C4-2B (cell line): ENCODE measurements around the gene HOXB13.

Experiments
- H3K27ac ChIP-seq: fragments of 450-650 bp; 2 replicates; pipeline ENCODE4 v1.5.1; 2017
- ZFX ChIP-seq: fragments of 450-650 bp; IDR thresholded peaks from 2 replicates; pipeline ENCODE4 v1.6.1; 2017
- TF ChIP-seq, protein P1 (sequence below): fragments of 450-650 bp; conservative IDR thresholded peaks from 2 replicates; pipeline ENCODE4 v1.5.1; 2017; ENCODE audit warnings: mild to moderate bottlenecking

Gene HOXB13

DNA sequence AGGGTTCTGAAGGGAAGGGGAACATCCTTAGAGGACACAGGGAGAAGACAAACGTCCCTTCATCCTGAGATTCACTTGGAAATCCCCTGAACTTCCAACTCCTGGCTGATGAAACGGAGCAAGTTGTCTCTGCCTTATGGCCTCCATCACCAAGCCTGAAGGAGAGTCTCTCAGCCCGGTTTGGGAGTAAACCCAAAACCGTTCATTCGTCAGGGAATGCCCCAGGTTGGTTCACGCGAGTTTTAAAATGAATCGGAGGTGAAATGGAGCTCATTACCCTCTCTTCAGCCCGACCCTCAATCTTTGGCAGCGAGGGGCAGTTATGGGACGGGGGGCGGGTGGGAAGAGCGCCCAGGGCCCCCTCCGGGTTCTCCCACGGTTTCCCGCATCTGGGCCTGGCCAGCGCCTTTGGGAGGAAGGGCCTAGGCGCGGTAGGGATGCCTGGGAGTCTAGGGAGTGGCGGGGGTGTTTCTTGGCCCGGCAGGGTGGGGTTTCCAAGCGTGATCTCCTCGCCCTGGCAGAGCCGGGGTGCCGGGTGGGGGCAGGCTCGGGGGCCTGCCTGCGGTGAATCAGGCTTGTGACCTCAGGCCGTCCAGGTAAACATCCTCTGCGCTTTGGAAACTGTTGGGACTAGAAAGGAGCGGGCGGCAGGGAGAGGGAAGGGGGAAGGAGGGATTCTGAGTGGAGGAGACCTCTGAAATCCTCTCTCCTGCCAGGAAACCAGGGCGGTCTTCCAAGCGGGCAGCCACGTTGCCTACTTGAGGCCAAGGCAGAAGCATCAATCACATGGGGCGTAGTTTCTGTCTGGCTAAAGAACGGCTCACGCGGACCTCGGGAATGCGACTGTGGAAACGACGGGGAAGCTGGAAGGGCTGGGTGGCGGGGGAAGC is 24.1 kb upstream of the HOXB13 start:
- H3K27ac ChIP-seq: peak overlapping the region; percentile 91
- no peak for TF ChIP-seq ZFX
- TF ChIP-seq, protein P1, sequence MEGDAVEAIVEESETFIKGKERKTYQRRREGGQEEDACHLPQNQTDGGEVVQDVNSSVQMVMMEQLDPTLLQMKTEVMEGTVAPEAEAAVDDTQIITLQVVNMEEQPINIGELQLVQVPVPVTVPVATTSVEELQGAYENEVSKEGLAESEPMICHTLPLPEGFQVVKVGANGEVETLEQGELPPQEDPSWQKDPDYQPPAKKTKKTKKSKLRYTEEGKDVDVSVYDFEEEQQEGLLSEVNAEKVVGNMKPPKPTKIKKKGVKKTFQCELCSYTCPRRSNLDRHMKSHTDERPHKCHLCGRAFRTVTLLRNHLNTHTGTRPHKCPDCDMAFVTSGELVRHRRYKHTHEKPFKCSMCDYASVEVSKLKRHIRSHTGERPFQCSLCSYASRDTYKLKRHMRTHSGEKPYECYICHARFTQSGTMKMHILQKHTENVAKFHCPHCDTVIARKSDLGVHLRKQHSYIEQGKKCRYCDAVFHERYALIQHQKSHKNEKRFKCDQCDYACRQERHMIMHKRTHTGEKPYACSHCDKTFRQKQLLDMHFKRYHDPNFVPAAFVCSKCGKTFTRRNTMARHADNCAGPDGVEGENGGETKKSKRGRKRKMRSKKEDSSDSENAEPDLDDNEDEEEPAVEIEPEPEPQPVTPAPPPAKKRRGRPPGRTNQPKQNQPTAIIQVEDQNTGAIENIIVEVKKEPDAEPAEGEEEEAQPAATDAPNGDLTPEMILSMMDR: no peak

DNA sequence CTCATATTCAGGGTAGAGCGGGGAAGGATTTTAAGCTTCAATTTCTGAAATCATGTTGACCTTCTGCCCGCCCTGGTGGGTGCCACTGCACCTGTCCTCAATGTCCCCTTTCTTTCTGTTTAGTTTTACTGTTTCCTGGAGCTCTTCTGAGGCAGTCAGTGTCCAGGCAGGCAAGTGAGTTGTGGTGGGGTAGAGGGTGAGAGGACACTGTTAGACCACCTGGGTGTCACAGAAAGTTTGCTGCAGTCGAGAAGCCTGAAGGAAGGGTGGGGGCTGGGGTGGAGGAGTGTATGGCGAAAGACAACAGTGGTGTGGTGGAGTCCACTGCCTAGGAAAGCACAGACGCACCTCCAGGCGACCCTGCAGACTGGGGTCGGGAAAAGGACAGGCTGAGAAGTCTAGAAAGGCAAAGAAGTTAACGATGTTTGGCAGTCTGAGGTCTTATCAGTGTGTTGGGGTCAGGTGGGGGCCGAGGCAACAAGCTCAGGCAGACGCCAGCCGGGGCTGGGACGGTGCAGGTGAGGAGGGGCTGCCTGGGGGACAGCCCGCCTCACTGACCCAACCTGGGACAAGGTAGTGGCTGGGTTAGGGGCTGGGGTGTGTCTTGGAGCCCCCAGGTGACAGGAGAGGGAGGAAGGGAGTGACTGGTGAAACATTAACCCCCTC is 23.3 kb upstream of the HOXB13 start:
- H3K27ac ChIP-seq: peak overlapping the region; percentile 91
- TF ChIP-seq, protein P1: no peak
- TF ChIP-seq ZFX: no peak

DNA sequence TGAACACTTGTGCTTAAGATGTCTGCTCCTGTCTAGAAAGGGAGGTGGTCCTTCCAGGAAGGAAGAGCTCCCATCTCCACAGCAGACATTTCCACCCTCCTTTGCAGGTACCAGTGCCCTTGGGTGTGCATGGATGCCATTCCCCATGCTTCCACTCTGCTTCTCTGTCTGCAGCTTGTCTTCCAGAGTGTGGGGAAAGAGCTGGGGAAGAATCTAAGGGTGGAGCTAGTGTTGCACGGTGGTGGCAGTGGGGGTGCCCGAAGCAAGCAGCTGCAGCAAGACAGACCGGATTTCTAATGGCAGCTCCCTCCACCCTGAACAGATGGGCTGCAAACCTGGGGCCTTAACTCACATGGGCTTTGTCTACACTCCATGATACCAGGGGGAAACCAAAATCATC is 22.6 kb upstream of the HOXB13 start:
- H3K27ac ChIP-seq: peak overlapping the region; percentile 91
- TF ChIP-seq ZFX: no peak
- TF ChIP-seq, protein P1: no peak

DNA sequence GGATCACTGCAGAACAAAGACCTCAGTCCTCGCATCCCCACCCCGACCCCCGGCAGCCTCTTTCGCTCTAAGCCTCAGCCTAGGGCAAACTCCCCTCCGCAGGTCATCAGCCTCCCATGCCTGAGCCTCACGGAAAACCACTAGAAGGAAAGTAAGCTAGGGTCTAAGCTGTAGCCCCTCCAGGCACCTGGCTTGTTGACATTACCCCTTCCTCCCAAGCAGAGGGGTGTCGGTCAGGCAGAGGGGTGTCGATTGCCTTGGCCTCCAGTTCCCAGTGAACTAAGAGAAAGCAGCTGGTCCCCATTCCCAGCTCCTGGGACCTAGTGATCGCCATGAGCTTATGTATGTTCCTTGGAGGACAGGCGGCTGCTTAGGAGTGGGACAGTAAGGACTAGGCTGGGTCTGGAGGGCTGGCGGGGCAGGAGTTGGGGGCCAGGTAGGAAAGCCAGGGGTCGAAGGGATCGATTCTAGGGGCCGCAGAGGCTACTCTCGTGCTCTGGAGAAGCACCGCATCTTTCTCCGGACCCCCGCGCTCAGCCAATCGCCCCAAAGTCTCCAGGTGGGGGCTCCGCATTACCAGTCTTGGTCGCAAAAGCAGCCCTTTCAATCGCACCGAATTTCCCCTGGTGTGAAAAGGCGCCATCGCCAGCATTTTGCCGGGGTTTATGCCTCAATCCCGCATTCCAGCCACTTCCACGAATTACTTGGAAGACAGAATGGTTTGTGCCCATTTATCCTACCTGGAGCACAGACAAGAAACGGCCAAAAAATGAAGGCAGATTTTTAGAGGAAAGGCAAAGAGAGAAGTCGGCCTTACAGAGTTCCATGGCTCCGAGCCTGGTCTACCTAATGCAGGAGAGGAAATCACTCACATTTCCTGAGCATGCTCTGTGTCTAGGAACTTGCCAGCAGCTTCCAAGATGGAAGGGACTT is 21.3 kb upstream of the HOXB13 start:
- TF ChIP-seq ZFX: no peak
- H3K27ac ChIP-seq: peak overlapping the region; percentile 91

DNA sequence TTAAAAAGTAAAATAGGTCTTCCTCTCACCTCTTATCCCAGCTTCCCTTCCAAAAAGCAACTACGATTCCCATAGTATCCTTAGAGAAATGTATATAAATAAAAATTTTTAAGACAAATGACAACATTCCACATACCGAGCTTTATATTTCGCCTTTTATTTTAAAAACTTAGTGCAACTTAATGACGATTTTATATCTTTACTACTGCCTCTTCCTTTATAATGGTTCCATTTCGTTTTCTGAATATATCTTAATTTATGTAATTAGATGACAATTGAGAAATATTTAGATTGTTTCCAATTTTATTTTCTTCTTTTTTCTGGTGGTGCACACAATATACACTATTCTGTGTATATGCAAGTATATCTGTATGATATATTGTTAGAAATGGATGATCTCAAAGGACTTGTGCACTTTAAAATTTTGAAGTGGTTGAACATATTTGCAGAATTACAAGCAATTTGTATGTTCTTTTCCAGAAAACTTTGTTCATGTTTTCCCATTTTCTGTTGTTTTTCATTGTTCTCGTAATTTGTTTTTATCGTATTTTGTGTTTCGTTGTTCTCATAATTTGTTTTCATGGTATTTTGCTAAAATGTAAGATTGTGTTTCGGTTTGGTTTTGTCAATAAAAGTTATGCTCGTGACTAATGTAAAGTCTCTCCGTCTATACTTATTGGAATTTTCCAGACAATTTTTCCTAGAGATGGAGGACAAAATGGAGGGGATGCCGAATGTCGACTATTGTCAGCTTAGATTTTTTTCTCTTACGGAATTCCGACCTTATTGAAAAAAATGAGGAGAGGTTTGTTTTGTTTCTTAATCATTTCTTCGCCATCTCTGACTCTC is 20.4 kb upstream of the HOXB13 start:
- H3K27ac ChIP-seq: peak overlapping the region; percentile 91
- TF ChIP-seq, protein P1: no peak
- no peak for TF ChIP-seq ZFX

DNA sequence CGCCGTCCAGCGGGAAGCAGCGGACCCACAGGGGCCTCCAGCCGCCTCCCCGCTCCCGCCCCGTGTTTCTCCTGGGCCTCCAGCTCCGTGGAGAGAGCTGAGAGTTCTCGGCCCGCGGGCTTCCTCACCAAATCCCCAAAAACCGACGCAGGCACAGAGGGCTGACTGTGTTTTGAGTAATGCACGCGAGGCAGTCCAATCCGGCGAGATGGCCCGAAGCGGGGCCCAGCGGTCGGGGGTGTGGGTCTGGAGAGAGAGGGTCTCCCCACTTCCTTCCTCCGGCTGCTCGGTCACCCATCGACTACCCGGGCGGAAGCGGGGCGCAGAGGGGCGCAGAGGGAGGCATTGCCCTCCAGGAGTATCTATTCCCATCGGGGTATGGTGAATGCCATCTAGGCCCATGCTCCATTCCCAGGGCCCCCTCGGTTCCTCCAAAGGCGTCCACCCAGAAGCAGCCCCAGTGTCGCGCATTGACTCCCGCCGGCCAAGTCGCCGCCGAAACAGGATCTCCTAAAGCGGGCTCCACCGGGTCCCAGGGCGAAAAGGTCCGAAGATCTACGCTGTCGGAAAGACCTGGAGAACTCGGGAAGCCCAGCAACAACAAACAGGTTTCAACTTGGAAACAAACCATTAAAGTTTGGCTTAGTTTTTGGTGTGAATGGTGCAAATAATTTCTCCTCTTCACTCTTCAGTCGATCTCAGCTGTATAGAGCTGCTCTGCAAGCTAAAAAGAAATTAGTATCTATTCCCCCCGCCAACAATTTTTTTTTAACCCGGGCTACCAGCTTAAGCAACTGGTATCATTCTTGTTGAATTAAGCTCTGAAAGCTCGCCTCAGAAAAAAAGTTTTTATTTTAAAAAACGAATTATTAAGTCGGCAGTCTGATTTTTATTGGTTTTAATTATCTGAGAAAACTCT is 19.2 kb upstream of the HOXB13 start:
- H3K27ac ChIP-seq: peak overlapping the region; percentile 97
- TF ChIP-seq, protein P1: no peak
- TF ChIP-seq ZFX: peak; percentile 43; the same call in 1 of the 2 replicates
